Measurements from ENCODE around the gene ARID4A.

The ARID4A gene

DNA sequence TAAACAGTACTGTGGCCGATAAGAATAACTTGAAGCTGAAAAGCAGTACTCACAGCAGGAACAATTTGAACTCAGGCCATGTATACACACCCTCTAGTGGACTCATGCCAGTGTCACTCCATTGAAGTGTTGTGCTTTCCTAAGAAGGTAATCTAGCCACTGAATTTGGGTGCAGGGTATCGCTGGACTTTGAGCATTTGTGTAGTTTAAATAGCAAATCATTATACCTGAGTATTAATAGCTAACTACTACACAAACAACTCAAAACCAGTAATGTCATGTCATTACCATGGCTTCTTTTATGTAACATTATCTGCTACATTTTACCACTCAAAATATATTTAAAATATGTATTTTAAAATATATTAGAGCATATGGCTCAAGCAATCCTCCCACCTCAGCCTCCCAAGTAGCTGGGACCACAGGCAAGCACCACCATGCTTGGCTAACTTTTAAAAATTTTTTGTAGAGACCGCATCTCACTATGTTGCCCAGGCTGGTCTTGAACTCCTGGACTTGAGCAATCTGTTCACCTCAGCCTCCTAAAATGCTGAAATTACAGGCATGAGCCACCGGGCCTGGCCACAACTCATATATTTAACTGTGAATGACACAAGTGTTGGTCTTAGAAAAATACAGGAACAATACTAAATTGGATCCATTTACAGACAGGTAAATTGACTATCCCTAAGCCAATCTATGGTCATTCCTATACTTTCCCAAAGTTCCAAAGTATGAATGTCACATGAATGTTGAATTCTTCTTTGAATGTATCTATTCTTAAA lies 25.6 kb upstream of the ARID4A start:
- TF ChIP-seq, protein P1, sequence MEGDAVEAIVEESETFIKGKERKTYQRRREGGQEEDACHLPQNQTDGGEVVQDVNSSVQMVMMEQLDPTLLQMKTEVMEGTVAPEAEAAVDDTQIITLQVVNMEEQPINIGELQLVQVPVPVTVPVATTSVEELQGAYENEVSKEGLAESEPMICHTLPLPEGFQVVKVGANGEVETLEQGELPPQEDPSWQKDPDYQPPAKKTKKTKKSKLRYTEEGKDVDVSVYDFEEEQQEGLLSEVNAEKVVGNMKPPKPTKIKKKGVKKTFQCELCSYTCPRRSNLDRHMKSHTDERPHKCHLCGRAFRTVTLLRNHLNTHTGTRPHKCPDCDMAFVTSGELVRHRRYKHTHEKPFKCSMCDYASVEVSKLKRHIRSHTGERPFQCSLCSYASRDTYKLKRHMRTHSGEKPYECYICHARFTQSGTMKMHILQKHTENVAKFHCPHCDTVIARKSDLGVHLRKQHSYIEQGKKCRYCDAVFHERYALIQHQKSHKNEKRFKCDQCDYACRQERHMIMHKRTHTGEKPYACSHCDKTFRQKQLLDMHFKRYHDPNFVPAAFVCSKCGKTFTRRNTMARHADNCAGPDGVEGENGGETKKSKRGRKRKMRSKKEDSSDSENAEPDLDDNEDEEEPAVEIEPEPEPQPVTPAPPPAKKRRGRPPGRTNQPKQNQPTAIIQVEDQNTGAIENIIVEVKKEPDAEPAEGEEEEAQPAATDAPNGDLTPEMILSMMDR (IDR thresholded peaks at IDR 0.05; ENCODE audit: borderline replicate concordance, control extremely low read depth, extremely low read depth, insufficient read depth, missing control alignments): no peak
- no peak for DNase-seq (ENCODE audit: low spot score)
- in situ Hi-C loops (cut with MboI; ENCODE audit: low sequenced_read_pairs, unreplicated experiment): no loop called here

GRCh38 chr14:58274881-58275280 lies 23.5 kb upstream of the ARID4A start:
- TF ChIP-seq, protein P1 (IDR thresholded peaks at IDR 0.05; ENCODE audit: borderline replicate concordance, control extremely low read depth, extremely low read depth, insufficient read depth, missing control alignments): no peak
- no peak for DNase-seq (ENCODE audit: low spot score)
- in situ Hi-C loops (cut with MboI; ENCODE audit: low sequenced_read_pairs, unreplicated experiment): no loop called here

GRCh38 chr14:58275527-58276190 lies 22.7 kb upstream of the ARID4A start:
- TF ChIP-seq, protein P1 (IDR thresholded peaks at IDR 0.05; ENCODE audit: borderline replicate concordance, control extremely low read depth, extremely low read depth, insufficient read depth, missing control alignments): no peak
- in situ Hi-C loops (cut with MboI; ENCODE audit: low sequenced_read_pairs, unreplicated experiment): no loop called here
- DNase-seq (ENCODE audit: low spot score): no peak

DNA sequence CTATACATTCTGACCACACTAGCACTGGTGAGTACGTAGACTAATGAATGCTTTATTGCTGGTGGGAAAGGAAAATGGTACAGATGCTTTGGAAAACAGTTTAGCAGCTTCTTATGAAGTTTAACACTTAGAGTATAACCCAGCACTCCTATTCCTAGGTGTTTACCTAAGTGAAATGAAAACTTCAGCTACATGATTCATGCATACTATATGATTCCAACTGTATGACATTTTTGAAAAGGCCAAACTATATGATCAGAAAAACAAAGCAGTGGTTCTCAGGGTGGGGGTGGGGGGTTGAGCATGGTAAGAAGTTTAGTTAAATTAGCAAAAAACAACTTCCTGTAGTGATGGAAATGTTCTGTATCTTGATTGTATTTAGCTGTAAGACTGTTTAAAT lies 22.1 kb upstream of the ARID4A start:
- TF ChIP-seq, protein P1 (IDR thresholded peaks at IDR 0.05; ENCODE audit: borderline replicate concordance, control extremely low read depth, extremely low read depth, insufficient read depth, missing control alignments): no peak
- in situ Hi-C loops (cut with MboI; ENCODE audit: low sequenced_read_pairs, unreplicated experiment): no loop called here
- no peak for DNase-seq (ENCODE audit: low spot score)

DNA sequence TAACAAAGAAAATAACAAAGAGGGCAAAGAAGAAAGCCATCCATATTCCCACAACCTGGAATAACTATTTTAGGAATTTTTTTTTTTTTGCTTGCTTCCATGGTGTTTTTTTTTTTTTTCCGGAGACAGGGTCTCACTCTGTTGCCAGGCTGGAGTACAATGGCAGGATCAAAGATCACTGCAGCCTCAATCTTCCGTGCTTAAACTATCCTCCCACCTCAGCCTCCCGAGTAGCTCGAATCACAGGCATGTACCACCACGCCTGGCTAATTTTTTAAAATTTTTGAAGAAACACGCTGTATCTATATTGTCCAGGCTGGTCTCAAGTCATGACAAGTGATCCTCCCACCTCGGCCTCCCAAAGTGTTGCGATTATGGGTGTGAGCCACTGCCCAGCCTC lies 20.2 kb upstream of the ARID4A start:
- in situ Hi-C loops (cut with MboI; ENCODE audit: low sequenced_read_pairs, unreplicated experiment): no loop called here
- DNase-seq (ENCODE audit: low spot score): no peak

GRCh38 chr14:58280954-58281787 lies 17.2 kb upstream of the ARID4A start:
- peak; percentile 45 for DNase-seq (ENCODE audit: low spot score)
- in situ Hi-C loops (cut with MboI; ENCODE audit: low sequenced_read_pairs, unreplicated experiment): no loop called here
- TF ChIP-seq, protein P1 (IDR thresholded peaks at IDR 0.05; ENCODE audit: borderline replicate concordance, control extremely low read depth, extremely low read depth, insufficient read depth, missing control alignments): no peak

More for the DNA sequence above, 20.2 kb upstream of the ARID4A start:
- TF ChIP-seq, protein P1 (IDR thresholded peaks at IDR 0.05; ENCODE audit: borderline replicate concordance, control extremely low read depth, extremely low read depth, insufficient read depth, missing control alignments): no peak
